DND-41 (cell line): ENCODE results near the gene ZFP62.

ENCODE experiments used
- CTCF ChIP-seq: IDR thresholded peaks from 2 replicates; pipeline ENCODE4 v1.5.1; 2012; ENCODE audit warnings: borderline replicate concordance, low read length, moderate library complexity, mild to moderate bottlenecking; ENCODE audit not compliant: poor library complexity, severe bottlenecking; ENCODE audit errors: extremely low read depth
- EZH2 ChIP-seq: IDR thresholded peaks from 3 replicates; pipeline ENCODE4 v1.6.1; 2012; ENCODE audit warnings: borderline replicate concordance, low read depth, mild to moderate bottlenecking, moderate library complexity, low read length, inconsistent platforms; ENCODE audit not compliant: severe bottlenecking

DNA sequence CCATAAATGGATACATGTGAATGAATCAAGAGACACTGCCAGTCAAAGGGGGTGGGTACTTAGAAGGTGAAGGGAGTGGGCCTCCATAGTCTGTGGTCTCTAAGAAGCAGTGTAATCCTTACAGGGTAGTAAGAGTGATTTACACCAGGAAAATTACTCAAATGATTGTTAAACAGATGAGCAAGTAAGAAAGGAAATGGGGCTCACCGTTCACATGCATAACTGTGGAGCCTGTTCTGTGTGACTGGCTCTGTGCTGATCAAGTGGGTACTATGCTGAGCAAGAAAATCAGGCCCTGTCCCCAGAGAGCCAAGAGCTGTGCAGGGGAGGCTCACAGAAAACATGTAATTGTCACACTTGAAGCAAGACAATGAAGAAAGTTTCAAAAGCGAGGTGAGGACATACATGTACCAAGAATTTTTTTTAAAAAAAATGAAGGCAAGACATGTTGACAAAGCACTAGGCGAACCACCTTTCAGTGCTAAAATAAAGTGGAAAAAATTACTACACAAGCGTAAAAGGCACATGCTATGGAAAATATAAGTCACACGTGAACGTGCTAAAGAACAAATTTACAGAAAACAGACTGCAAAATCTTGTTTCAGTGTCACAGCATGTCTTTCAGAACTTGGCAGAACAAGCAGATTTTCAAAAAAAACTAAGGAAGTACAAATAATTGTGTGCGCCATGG, 40.4 kb upstream of the ZFP62 start:
- TF ChIP-seq CTCF (no peak), EZH2 (no peak)
